PC-3 (cell line): Measurements from ENCODE around the gene HOXD1. TPM values are rescaled to one million over a fixed set of nuclear protein-coding genes. Genes with fewer than 3 reads are reported as not detected.

ENCODE experiments used
- ATAC-seq: fragments of 200-7000 bp; cut with Tn5 transposase; 2 replicates; pipeline ENCODE4 v1.9.1; 2020; ENCODE audit warnings: mild to moderate bottlenecking, moderate library complexity
- BruUV-seq: library from RNA; stranded (reverse); fragments of 400-500 nt; replicated peaks from 2 replicates; lab custom pipeline; 2021; lab: Mats Ljungman, UMichigan
- CTCF ChIA-PET: fragments of 300-600 bp; sonication (Branson Sonifier 250); formaldehyde crosslinking; loops from one replicate; lab custom pipeline; 2022; ENCODE audit warnings: antibody characterized with exemption; lab: Charles Lee
- POLR2A ChIA-PET: fragments of 300-600 bp; sonication (Branson Sonifier 250); formaldehyde crosslinking; loops from one replicate; lab custom pipeline; 2022; ENCODE audit warnings: antibody characterized with exemption; ENCODE audit not compliant: unreplicated experiment; lab: Charles Lee
- DNase-seq: peaks from one replicate; pipeline ENCODE4 v3.0.0-alpha.2; 2015
- H2AFZ ChIP-seq: fragments of 300-600 bp; sonication (generic); 2 replicates; pipeline ENCODE4 v1.6.0; 2016; ENCODE audit warnings: antibody characterized with exemption, low read length
- H3F3A ChIP-seq: fragments of 300-600 bp; sonication (generic); one replicate; pipeline ENCODE4 v1.6.0; 2017; ENCODE audit warnings: antibody characterized with exemption, low read length, control low read depth, mild to moderate bottlenecking; ENCODE audit not compliant: unreplicated experiment
- H3K27ac ChIP-seq: fragments of 300-600 bp; sonication (generic); 2 replicates; pipeline ENCODE4 v1.5.1; 2016; ENCODE audit warnings: mild to moderate bottlenecking, low read length
- H3K27me3 ChIP-seq: fragments of 300-600 bp; sonication (generic); 2 replicates; pipeline ENCODE4 v1.6.1; 2016; ENCODE audit warnings: low read length, mixed read lengths
- H3K36me3 ChIP-seq: fragments of 300-600 bp; sonication (generic); 2 replicates; pipeline ENCODE4 v1.6.1; 2016; ENCODE audit warnings: low read depth, mixed run types, low read length, mixed read lengths
- H3K4me1 ChIP-seq: fragments of 300-600 bp; sonication (generic); 2 replicates; pipeline ENCODE4 v1.5.1; 2016; ENCODE audit warnings: low read length; ENCODE audit not compliant: insufficient read depth
- H3K4me2 ChIP-seq: fragments of 300-600 bp; sonication (generic); 2 replicates; pipeline ENCODE4 v1.6.0; 2016; ENCODE audit warnings: low read length
- H3K4me3 ChIP-seq: fragments of 300-600 bp; sonication (generic); 2 replicates; pipeline ENCODE4 v1.5.1; 2016; ENCODE audit warnings: mild to moderate bottlenecking, low read length, mixed read lengths
- H3K79me2 ChIP-seq: fragments of 300-600 bp; sonication (generic); 2 replicates; pipeline ENCODE4 v1.6.1; 2017; ENCODE audit warnings: low read length, mixed read lengths
- H3K9ac ChIP-seq: fragments of 300-600 bp; sonication (generic); 2 replicates; pipeline ENCODE4 v1.6.0; 2016; ENCODE audit warnings: mild to moderate bottlenecking, low read length
- H3K9me2 ChIP-seq: fragments of 300-600 bp; sonication (generic); replicated peaks from 2 replicates; pipeline ENCODE4 v1.6.1; 2016; ENCODE audit warnings: mixed run types, low read length, mixed read lengths
- H3K9me3 ChIP-seq: fragments of 300-600 bp; sonication (generic); 2 replicates; pipeline ENCODE4 v1.6.1; 2016; ENCODE audit warnings: low read length, mixed read lengths
- H4K20me1 ChIP-seq: fragments of 300-600 bp; sonication (generic); 2 replicates; pipeline ENCODE4 v1.6.1; 2016; ENCODE audit warnings: low read length, mixed read lengths
- EZH2 ChIP-seq: fragments of 300-600 bp; sonication (generic); IDR thresholded peaks from one replicate; pipeline ENCODE4 v1.6.1; 2017; ENCODE audit warnings: antibody characterized with exemption, mild to moderate bottlenecking, low read length; ENCODE audit not compliant: unreplicated experiment
- EZH2phosphoT487 ChIP-seq: fragments of 300-600 bp; sonication (generic); IDR thresholded peaks from 2 replicates; pipeline ENCODE4 v1.6.1; 2018; ENCODE audit warnings: mild to moderate bottlenecking, antibody characterized with exemption, low read length, borderline replicate concordance
- intact Hi-C: fragments of 100-400 bp; cut with micrococcal nuclease; formaldehyde crosslinking; loops from 2 replicates; pipeline ENCODE4 v1.9.0; 2023
- total RNA-seq: library from RNA; depleted of rRNA; stranded (reverse); fragments of >200 nt; gene quantifications from 2 replicates; pipeline ENCODE4 v1.2.3, GENCODE V29; 2014
- TF ChIP-seq, protein P1 (sequence below): fragments of 300-600 bp; sonication (generic); conservative IDR thresholded peaks from 2 replicates; pipeline ENCODE4 v1.5.1; 2017; ENCODE audit warnings: antibody characterized with exemption, low read depth, mild to moderate bottlenecking, low read length

The HOXD1 gene
- total RNA-seq, 1 experiment from 2014 or later: not detected

DNA sequence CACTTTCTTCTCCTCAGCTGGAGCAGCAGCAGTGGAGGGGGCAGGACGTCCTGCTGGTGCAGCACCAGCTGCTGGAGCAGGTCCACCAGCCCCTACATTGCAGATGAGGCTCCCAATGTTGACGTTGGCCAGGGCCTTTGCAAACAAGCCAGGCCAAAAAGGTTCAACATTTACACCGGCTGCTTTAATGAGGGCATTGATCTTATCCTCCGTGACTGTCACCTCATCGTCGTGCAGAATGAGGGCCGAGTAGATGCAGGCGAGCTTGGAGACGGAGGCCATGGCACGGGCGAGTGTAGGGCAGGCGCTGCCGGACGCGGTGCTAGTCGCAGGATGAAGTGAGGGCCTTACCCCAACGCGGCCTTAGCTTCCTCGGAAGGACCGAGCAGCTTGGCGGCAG is 12.5 kb downstream of the HOXD1 start:
- H2AFZ ChIP-seq: no peak overlapping the region
- no peak overlapping the region for H3K4me3 ChIP-seq
- DNase-seq: no peak
- intact Hi-C loops: no loop called here
- no TSS peak for BruUV-seq
- H3K36me3 ChIP-seq: no peaks in the 10 kb centered on the region
- no peak for ATAC-seq
- H3K4me2 ChIP-seq: no peak overlapping the region
- no peaks in the 10 kb centered on the region for H3K9me3 ChIP-seq
- no peaks in the 10 kb centered on the region for H3K27me3 ChIP-seq
- no peak overlapping the region for H3K27ac ChIP-seq
- peaks cover 8% of the 10 kb centered on the region; the same call in 1 of the 2 replicates for H3K4me1 ChIP-seq
- no peaks in the 10 kb centered on the region for H3K79me2 ChIP-seq
- no peaks in the 10 kb centered on the region for H4K20me1 ChIP-seq
- no peak overlapping the region for H3K9ac ChIP-seq
- no peaks in the 10 kb centered on the region for H3K9me2 ChIP-seq
- no peaks in the 10 kb centered on the region for H3F3A ChIP-seq
- ChIA-PET POLR2A (no interaction called here), CTCF (no interaction called here)
- TF ChIP-seq EZH2phosphoT487: no peak
- TF ChIP-seq, protein P1, sequence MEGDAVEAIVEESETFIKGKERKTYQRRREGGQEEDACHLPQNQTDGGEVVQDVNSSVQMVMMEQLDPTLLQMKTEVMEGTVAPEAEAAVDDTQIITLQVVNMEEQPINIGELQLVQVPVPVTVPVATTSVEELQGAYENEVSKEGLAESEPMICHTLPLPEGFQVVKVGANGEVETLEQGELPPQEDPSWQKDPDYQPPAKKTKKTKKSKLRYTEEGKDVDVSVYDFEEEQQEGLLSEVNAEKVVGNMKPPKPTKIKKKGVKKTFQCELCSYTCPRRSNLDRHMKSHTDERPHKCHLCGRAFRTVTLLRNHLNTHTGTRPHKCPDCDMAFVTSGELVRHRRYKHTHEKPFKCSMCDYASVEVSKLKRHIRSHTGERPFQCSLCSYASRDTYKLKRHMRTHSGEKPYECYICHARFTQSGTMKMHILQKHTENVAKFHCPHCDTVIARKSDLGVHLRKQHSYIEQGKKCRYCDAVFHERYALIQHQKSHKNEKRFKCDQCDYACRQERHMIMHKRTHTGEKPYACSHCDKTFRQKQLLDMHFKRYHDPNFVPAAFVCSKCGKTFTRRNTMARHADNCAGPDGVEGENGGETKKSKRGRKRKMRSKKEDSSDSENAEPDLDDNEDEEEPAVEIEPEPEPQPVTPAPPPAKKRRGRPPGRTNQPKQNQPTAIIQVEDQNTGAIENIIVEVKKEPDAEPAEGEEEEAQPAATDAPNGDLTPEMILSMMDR: no peak
- no peak for TF ChIP-seq EZH2

DNA sequence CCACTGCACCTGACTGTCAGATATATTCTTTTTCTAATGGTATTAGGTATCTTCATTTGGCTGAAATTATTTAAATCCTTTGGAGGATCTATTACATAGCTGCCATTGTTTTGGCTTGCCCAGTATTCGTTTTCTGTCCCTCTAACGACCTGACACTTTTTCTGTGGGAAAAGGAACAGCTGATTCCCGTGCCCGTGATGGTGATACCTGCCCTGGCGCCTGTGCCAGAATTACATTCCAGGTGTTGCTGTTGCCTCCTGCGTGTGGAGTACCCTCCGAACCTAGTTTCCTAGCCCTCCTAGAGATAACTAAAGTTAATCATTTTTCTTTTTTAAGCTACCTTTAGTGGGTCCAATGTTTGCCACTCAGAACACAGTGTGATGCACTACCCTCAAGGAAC is 14.0 kb downstream of the HOXD1 start:
- intact Hi-C loops: no loop called here
- no peak for TF ChIP-seq EZH2phosphoT487
- no peak for TF ChIP-seq EZH2
- TF ChIP-seq, protein P1: no peak
- no peaks in the 10 kb centered on the region for H3K79me2 ChIP-seq
- H3K27me3 ChIP-seq: no peaks in the 10 kb centered on the region
- H3K9ac ChIP-seq: no peak overlapping the region
- no TSS peak for BruUV-seq
- peaks cover 8% of the 10 kb centered on the region; the same call in 1 of the 2 replicates for H3K4me1 ChIP-seq
- no peak overlapping the region for H3K4me2 ChIP-seq
- no peaks in the 10 kb centered on the region for H3K9me2 ChIP-seq
- no peaks in the 10 kb centered on the region for H4K20me1 ChIP-seq
- DNase-seq: no peak
- ATAC-seq: no peak
- no peak overlapping the region for H3K4me3 ChIP-seq
- H3K27ac ChIP-seq: no peak overlapping the region
- ChIA-PET CTCF (no interaction called here), POLR2A (no interaction called here)
- no peak overlapping the region for H2AFZ ChIP-seq
- H3K9me3 ChIP-seq: no peaks in the 10 kb centered on the region
- no peaks in the 10 kb centered on the region for H3K36me3 ChIP-seq
- H3F3A ChIP-seq: no peaks in the 10 kb centered on the region

DNA sequence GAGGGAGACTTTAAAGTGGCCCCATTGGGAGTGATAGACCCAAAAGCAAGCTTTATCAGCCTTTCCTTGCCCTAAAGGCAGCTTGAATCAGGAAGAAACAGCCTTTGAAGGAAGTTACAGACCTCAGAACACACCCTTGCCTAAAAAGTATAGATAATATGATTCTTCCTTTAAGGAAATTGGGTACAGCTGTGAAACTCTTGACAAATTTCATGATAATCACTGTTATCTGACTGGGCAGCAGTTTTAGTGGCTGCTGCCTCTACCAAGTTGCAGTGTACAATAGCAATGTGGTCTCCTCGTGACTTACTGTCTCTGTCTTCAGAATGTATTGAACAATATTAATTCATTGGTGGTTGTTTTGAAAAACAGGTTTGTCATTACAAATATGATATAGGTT is 16.7 kb downstream of the HOXD1 start:
- CTCF ChIA-PET: no interaction called here
- TF ChIP-seq, protein P1: no peak
- TF ChIP-seq EZH2 (no peak), EZH2phosphoT487 (no peak)
- Histone ChIP-seq H3K4me2 (no peak overlapping the region), H3K4me3 (no peak overlapping the region), H3K27ac (no peak overlapping the region), H3K4me1 (no peaks in the 10 kb centered on the region), H3K9me2 (no peaks in the 10 kb centered on the region), H2AFZ (no peak overlapping the region), H3K36me3 (no peaks in the 10 kb centered on the region), H3K79me2 (no peaks in the 10 kb centered on the region), H3K9ac (no peak overlapping the region), H3K27me3 (no peaks in the 10 kb centered on the region), H3F3A (no peaks in the 10 kb centered on the region), H3K9me3 (no peaks in the 10 kb centered on the region), H4K20me1 (no peaks in the 10 kb centered on the region)
- intact Hi-C loops: no loop called here
- POLR2A ChIA-PET: no interaction called here
- ATAC-seq (no peak), DNase-seq (no peak)
- BruUV-seq: no TSS peak
